ENCODE results near the gene SCN5A.

SCN5A gene

GRCh38 chr3:38543586-38543985 is 105.9 kb downstream of the SCN5A start:
- Histone ChIP-seq H3K4me1 (ENCODE audit: control insufficient read depth in 1 of 2, insufficient read depth in 1 of 2, low read depth in 1 of 2, low read length in 1 of 2) (no peaks in the 10 kb centered on the region), H3K9me3 (no peaks in the 10 kb centered on the region), H3K27ac (no peak overlapping the region), H3K36me3 (no peaks in the 10 kb centered on the region), H3K4me3 (ENCODE audit: low read depth in 1 of 2, low read length in 1 of 2) (no peak overlapping the region), H3K27me3 (no peaks in the 10 kb centered on the region)
- TF ChIP-seq CTCF (IDR thresholded peaks at IDR 0.05): no peak

- H3K4me3 ChIP-seq (ENCODE audit: low read depth in 1 of 2, low read length in 1 of 2): no peak overlapping the region
- no peaks in the 10 kb centered on the region for H3K4me1 ChIP-seq (ENCODE audit: control insufficient read depth in 1 of 2, insufficient read depth in 1 of 2, low read depth in 1 of 2, low read length in 1 of 2)
- H3K36me3 ChIP-seq: no peaks in the 10 kb centered on the region
- TF ChIP-seq CTCF (IDR thresholded peaks at IDR 0.05): no peak
- H3K9me3 ChIP-seq: no peaks in the 10 kb centered on the region
- H3K27ac ChIP-seq: no peak overlapping the region
- no peaks in the 10 kb centered on the region for H3K27me3 ChIP-seq
Observed at GRCh38 chr3:38542401-38543298, 106.8 kb downstream of the SCN5A start.

- H3K4me3 ChIP-seq (ENCODE audit: low read depth in 1 of 2, low read length in 1 of 2): no peak overlapping the region
- H3K9me3 ChIP-seq: no peaks in the 10 kb centered on the region
- H3K36me3 ChIP-seq: no peaks in the 10 kb centered on the region
- H3K4me1 ChIP-seq (ENCODE audit: control insufficient read depth in 1 of 2, insufficient read depth in 1 of 2, low read depth in 1 of 2, low read length in 1 of 2): no peaks in the 10 kb centered on the region
- TF ChIP-seq CTCF (IDR thresholded peaks at IDR 0.05): no peak
- no peaks in the 10 kb centered on the region for H3K27me3 ChIP-seq
- no peak overlapping the region for H3K27ac ChIP-seq
Observed at GRCh38 chr3:38541806-38542205, 107.7 kb downstream of the SCN5A start.

- H3K4me3 ChIP-seq (ENCODE audit: low read depth in 1 of 2, low read length in 1 of 2): no peak overlapping the region
- no peak overlapping the region for H3K27ac ChIP-seq
- H3K27me3 ChIP-seq: no peaks in the 10 kb centered on the region
- H3K9me3 ChIP-seq: no peaks in the 10 kb centered on the region
- no peaks in the 10 kb centered on the region for H3K36me3 ChIP-seq
- H3K4me1 ChIP-seq (ENCODE audit: control insufficient read depth in 1 of 2, insufficient read depth in 1 of 2, low read depth in 1 of 2, low read length in 1 of 2): no peaks in the 10 kb centered on the region
- TF ChIP-seq CTCF (IDR thresholded peaks at IDR 0.05): no peak
Observed at GRCh38 chr3:38538773-38539353, 110.6 kb downstream of the SCN5A start.

- Histone ChIP-seq H3K9me3 (no peaks in the 10 kb centered on the region), H3K36me3 (no peaks in the 10 kb centered on the region), H3K4me3 (ENCODE audit: low read depth in 1 of 2, low read length in 1 of 2) (no peak overlapping the region), H3K27me3 (no peaks in the 10 kb centered on the region), H3K4me1 (ENCODE audit: control insufficient read depth in 1 of 2, insufficient read depth in 1 of 2, low read depth in 1 of 2, low read length in 1 of 2) (no peaks in the 10 kb centered on the region), H3K27ac (no peak overlapping the region)
- no peak for TF ChIP-seq CTCF (IDR thresholded peaks at IDR 0.05)
Observed at GRCh38 chr3:38536671-38537070, 112.8 kb downstream of the SCN5A start.

Data from neutrophil (primary cell).